ENCODE results near the gene ZNF609.

The ZNF609 gene

GRCh38 chr15:64530918-64531317, 70.5 kb downstream of the ZNF609 start:
- in situ Hi-C loops (cut with MboI; ENCODE audit: low sequenced_read_pairs): no loop called here

- in situ Hi-C loops (cut with MboI; ENCODE audit: low sequenced_read_pairs): no loop called here
These were observed 72.3 kb downstream of the ZNF609 start for GRCh38 chr15:64532521-64533315.

- in situ Hi-C loops (cut with MboI; ENCODE audit: low sequenced_read_pairs): no loop called here
These were observed 75.3 kb downstream of the ZNF609 start for GRCh38 chr15:64535460-64536243.

- in situ Hi-C loops (cut with MboI; ENCODE audit: low sequenced_read_pairs): no loop called here
These were observed 76.0 kb downstream of the ZNF609 start for GRCh38 chr15:64536244-64536836.

GRCh38 chr15:64542091-64542490, 81.7 kb downstream of the ZNF609 start:
- in situ Hi-C loops (cut with MboI; ENCODE audit: low sequenced_read_pairs): no loop called here

- in situ Hi-C loops (cut with MboI; ENCODE audit: low sequenced_read_pairs): no loop called here
These were observed 84.1 kb downstream of the ZNF609 start for GRCh38 chr15:64544450-64544849.

GRCh38 chr15:64547275-64547674, 86.9 kb downstream of the ZNF609 start:
- in situ Hi-C loops (cut with MboI; ENCODE audit: low sequenced_read_pairs): no loop called here

GRCh38 chr15:64548235-64548634, 87.9 kb downstream of the ZNF609 start:
- in situ Hi-C loops (cut with MboI; ENCODE audit: low sequenced_read_pairs): no loop called here

- in situ Hi-C loops (cut with MboI; ENCODE audit: low sequenced_read_pairs): no loop called here
These were observed 89.5 kb downstream of the ZNF609 start for GRCh38 chr15:64549860-64550259.

GRCh38 chr15:64552281-64552948, 92.0 kb downstream of the ZNF609 start:
- in situ Hi-C loops (cut with MboI; ENCODE audit: low sequenced_read_pairs): no loop called here

GRCh38 chr15:64558460-64559179, 98.2 kb downstream of the ZNF609 start:
- in situ Hi-C loops (cut with MboI; ENCODE audit: low sequenced_read_pairs): no loop called here

GRCh38 chr15:64559243-64559642, 98.9 kb downstream of the ZNF609 start:
- in situ Hi-C loops (cut with MboI; ENCODE audit: low sequenced_read_pairs): no loop called here

GRCh38 chr15:64560501-64560900, 100.1 kb downstream of the ZNF609 start:
- in situ Hi-C loops (cut with MboI; ENCODE audit: low sequenced_read_pairs): no loop called here

- in situ Hi-C loops (cut with MboI; ENCODE audit: low sequenced_read_pairs): no loop called here
These were observed 100.6 kb downstream of the ZNF609 start for GRCh38 chr15:64560998-64561397.

- in situ Hi-C loops (cut with MboI; ENCODE audit: low sequenced_read_pairs): no loop called here
These were observed 101.7 kb downstream of the ZNF609 start for GRCh38 chr15:64562003-64562640.

GRCh38 chr15:64566102-64566501, 105.7 kb downstream of the ZNF609 start:
- in situ Hi-C loops (cut with MboI; ENCODE audit: low sequenced_read_pairs): no loop called here

- in situ Hi-C loops (cut with MboI; ENCODE audit: low sequenced_read_pairs): no loop called here
These were observed 106.5 kb downstream of the ZNF609 start for GRCh38 chr15:64566629-64567427.

GRCh38 chr15:64568765-64569164, 108.4 kb downstream of the ZNF609 start:
- in situ Hi-C loops (cut with MboI; ENCODE audit: low sequenced_read_pairs): no loop called here

GRCh38 chr15:64571857-64572291, 111.5 kb downstream of the ZNF609 start:
- in situ Hi-C loops (cut with MboI; ENCODE audit: low sequenced_read_pairs): no loop called here

Data from HL-60/S4 (cell line).